Mesodermal cell (in vitro differentiated cells): ENCODE measurements around the gene CCNY.
"Not testable (repeated sequence)": the region's sequence is repeated elsewhere in the genome, so short reads cannot be mapped to it uniquely, and the experiment has no call there.

Experiments
- H3K27ac ChIP-seq: 2 replicates; pipeline ENCODE4 v1.7.0; 2013; ENCODE audit warnings: mild to moderate bottlenecking, low read depth, low read length, moderate library complexity; ENCODE audit not compliant: severe bottlenecking
- H3K36me3 ChIP-seq: 2 replicates; pipeline ENCODE4 v1.7.1; 2013; ENCODE audit warnings: mild to moderate bottlenecking, low read length, moderate library complexity; ENCODE audit not compliant: control insufficient read depth, insufficient read depth
- H3K4me1 ChIP-seq: one replicate; pipeline ENCODE4 v1.7.1; 2013; ENCODE audit warnings: mild to moderate bottlenecking, low read length; ENCODE audit not compliant: insufficient read depth, control insufficient read depth, poor library complexity, severe bottlenecking
- H3K4me3 ChIP-seq: 2 replicates; pipeline ENCODE4 v1.7.0; 2013; ENCODE audit warnings: low read length, control low read depth, mild to moderate bottlenecking; ENCODE audit not compliant: insufficient read depth, poor library complexity, severe bottlenecking; ENCODE audit errors: extremely low read depth
- H3K9me3 ChIP-seq: 2 replicates; pipeline ENCODE4 v1.7.1; 2013; ENCODE audit warnings: mild to moderate bottlenecking, low read length, moderate library complexity; ENCODE audit not compliant: control insufficient read depth
- WGBS, 2 experiments: methylation state at CpG; one replicate each; pipeline ENCODE4 v1.1.5; 2013; ENCODE audit warnings: missing lambda C conversion rate in 2 of 2; ENCODE audit not compliant: insufficient coverage in 2 of 2; 5-methylcytosine and 5-hydroxymethylcytosine counted together

The CCNY gene

GRCh38 chr10:35417795-35418194 lies 81.5 kb downstream of the CCNY start:
- no peak overlapping the region for H3K27ac ChIP-seq
- no peaks in the 10 kb centered on the region for H3K36me3 ChIP-seq
- no peaks in the 10 kb centered on the region for H3K9me3 ChIP-seq
- no peak overlapping the region for H3K4me3 ChIP-seq
- peaks cover 60% of the 10 kb centered on the region for H3K4me1 ChIP-seq

GRCh38 chr10:35418580-35418979 lies 82.3 kb downstream of the CCNY start:
- H3K4me3 ChIP-seq = not testable (repeated sequence)
- 100% methylated on average over 5 of the region's 10 CpGs for WGBS, 2 experiments

GRCh38 chr10:35420044-35420443 lies 83.7 kb downstream of the CCNY start:
- Histone ChIP-seq H3K4me1 (peaks cover 42% of the 10 kb centered on the region), H3K36me3 (no peaks in the 10 kb centered on the region), H3K27ac (peak overlapping the region; percentile 99), H3K9me3 (no peaks in the 10 kb centered on the region), H3K4me3 (no peak overlapping the region)
- WGBS, 2 experiments = 95 to 100% methylated on average over 1 to 2 of the region's 2 CpGs

More at GRCh38 chr10:35418580-35418979, 82.3 kb downstream of the CCNY start:
- H3K27ac ChIP-seq, H3K9me3 ChIP-seq, H3K36me3 ChIP-seq: not testable (repeated sequence)
- peaks cover 52% of the 10 kb centered on the region for H3K4me1 ChIP-seq

GRCh38 chr10:35420827-35421552 lies 84.7 kb downstream of the CCNY start:
- no peaks in the 10 kb centered on the region for H3K36me3 ChIP-seq
- H3K4me3 ChIP-seq = no peak overlapping the region
- no peaks in the 10 kb centered on the region for H3K9me3 ChIP-seq
- WGBS, 2 experiments = 77 to 85% methylated on average over 6 to 11 of the region's 11 CpGs
- peaks cover 51% of the 10 kb centered on the region for H3K4me1 ChIP-seq
- H3K27ac ChIP-seq = peak overlapping the region; percentile 99

GRCh38 chr10:35421553-35422178 lies 85.4 kb downstream of the CCNY start:
- Histone ChIP-seq H3K27ac (peak overlapping the region; percentile 99), H3K4me3 (no peak overlapping the region), H3K4me1 (peaks cover 49% of the 10 kb centered on the region), H3K36me3 (no peaks in the 10 kb centered on the region), H3K9me3 (no peaks in the 10 kb centered on the region)
- WGBS, 2 experiments = 21 to 36% methylated on average over 2 to 4 of the region's 5 CpGs

GRCh38 chr10:35422228-35422627 lies 85.9 kb downstream of the CCNY start:
- Histone ChIP-seq H3K9me3 (no peaks in the 10 kb centered on the region), H3K4me1 (peaks cover 47% of the 10 kb centered on the region), H3K36me3 (no peaks in the 10 kb centered on the region), H3K27ac (peak overlapping the region; percentile 99), H3K4me3 (no peak overlapping the region)
- WGBS, 2 experiments = 58 to 70% methylated on average over 2 to 4 of the region's 5 CpGs

- H3K4me3 ChIP-seq = no peak overlapping the region
Measured at GRCh38 chr10:35423505-35424306, 87.4 kb downstream of the CCNY start.

GRCh38 chr10:35424680-35425285 lies 88.5 kb downstream of the CCNY start:
- Histone ChIP-seq H3K4me3 (no peak overlapping the region), H3K9me3 (no peaks in the 10 kb centered on the region), H3K4me1 (peaks cover 35% of the 10 kb centered on the region), H3K27ac (no peak overlapping the region), H3K36me3 (no peaks in the 10 kb centered on the region)
- 92 to 94% methylated on average over 7 to 8 of the region's 8 CpGs for WGBS, 2 experiments

More at GRCh38 chr10:35423505-35424306, 87.4 kb downstream of the CCNY start:
- 97% methylated on average over 4 to 6 of the region's 11 CpGs for WGBS, 2 experiments
- no peaks in the 10 kb centered on the region for H3K36me3 ChIP-seq
- H3K27ac ChIP-seq = no peak overlapping the region
- peaks cover 38% of the 10 kb centered on the region for H3K4me1 ChIP-seq
- H3K9me3 ChIP-seq = no peaks in the 10 kb centered on the region

- Histone ChIP-seq H3K4me3 (no peak overlapping the region), H3K27ac (no peak overlapping the region), H3K9me3 (no peaks in the 10 kb centered on the region), H3K36me3 (no peaks in the 10 kb centered on the region), H3K4me1 (peaks cover 27% of the 10 kb centered on the region)
- no CpG with 5 or more reads among the region's 1 CpG for WGBS, 2 experiments
Measured at GRCh38 chr10:35425595-35425994, 89.3 kb downstream of the CCNY start.

GRCh38 chr10:35426657-35427056 lies 90.3 kb downstream of the CCNY start:
- Histone ChIP-seq H3K4me1 (peaks cover 19% of the 10 kb centered on the region), H3K4me3 (no peak overlapping the region), H3K9me3 (no peaks in the 10 kb centered on the region), H3K27ac (no peak overlapping the region), H3K36me3 (no peaks in the 10 kb centered on the region)
